WTC11 (cell line): ENCODE measurements around the gene ZNF221.

Experiments used
- SP1 ChIP-seq: sonication (generic); formaldehyde crosslinking; conservative IDR thresholded peaks from 2 replicates; pipeline ENCODE4 v1.8.1; 2022; ENCODE audit warnings: missing genetic modification reagents
- TF ChIP-seq, protein P1 (sequence below): sonication (generic); formaldehyde crosslinking; IDR thresholded peaks from 2 replicates; pipeline ENCODE4 v1.8.1; 2023; ENCODE audit warnings: mild to moderate bottlenecking, missing genetic modification reagents

DNA sequence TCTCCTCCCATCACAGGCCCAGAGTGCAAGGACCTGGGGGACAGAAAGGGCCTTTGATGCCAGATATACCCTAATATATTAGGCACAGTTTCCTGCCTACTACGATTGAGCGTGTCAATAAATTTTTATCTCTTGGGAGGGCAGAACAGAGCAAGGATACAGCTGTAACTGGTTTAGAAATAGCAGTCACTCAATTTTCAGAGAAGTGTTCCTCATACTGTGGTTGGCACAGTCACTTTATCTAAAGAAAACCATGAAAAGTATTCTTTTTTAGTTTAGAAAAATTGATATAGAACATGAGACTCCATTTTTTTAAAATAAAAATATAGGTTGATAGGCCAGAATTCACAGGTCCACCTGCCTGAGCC lies 32.5 kb downstream of the ZNF221 start:
- TF ChIP-seq SP1, result no peak
- TF ChIP-seq, protein P1, sequence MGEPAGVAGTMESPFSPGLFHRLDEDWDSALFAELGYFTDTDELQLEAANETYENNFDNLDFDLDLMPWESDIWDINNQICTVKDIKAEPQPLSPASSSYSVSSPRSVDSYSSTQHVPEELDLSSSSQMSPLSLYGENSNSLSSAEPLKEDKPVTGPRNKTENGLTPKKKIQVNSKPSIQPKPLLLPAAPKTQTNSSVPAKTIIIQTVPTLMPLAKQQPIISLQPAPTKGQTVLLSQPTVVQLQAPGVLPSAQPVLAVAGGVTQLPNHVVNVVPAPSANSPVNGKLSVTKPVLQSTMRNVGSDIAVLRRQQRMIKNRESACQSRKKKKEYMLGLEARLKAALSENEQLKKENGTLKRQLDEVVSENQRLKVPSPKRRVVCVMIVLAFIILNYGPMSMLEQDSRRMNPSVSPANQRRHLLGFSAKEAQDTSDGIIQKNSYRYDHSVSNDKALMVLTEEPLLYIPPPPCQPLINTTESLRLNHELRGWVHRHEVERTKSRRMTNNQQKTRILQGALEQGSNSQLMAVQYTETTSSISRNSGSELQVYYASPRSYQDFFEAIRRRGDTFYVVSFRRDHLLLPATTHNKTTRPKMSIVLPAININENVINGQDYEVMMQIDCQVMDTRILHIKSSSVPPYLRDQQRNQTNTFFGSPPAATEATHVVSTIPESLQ (CRISPR knock-in tag), result no peak
